Esophagus squamous epithelium (tissue), 5 donors: ENCODE results near the gene FAM120AOS. TPM values are rescaled to one million over a fixed set of nuclear protein-coding genes. Genes with fewer than 3 reads are reported as not detected.

Experiments
- DNase-seq: peaks from one replicate; lab custom pipeline; 2025; lab: John Stamatoyannopoulos, UW
- H3K27ac ChIP-seq, 4 donors: fragments of 200-600 bp; sonication (generic); one replicate each; pipeline ENCODE4 v1.5.1; 2016 to 2019; ENCODE audit warnings: mild to moderate bottlenecking in 1 of 4
- H3K27me3 ChIP-seq, 4 donors: fragments of 200-600 bp; sonication (generic); 1 replicate in 3 of 4; 2 replicates in 1 of 4; pipeline versions ENCODE4 v1.5.1 to v1.6.0; 2017 to 2021; ENCODE audit warnings: antibody characterized with exemption in 1 of 4
- H3K36me3 ChIP-seq, 3 donors: fragments of 200-600 bp; sonication (generic); one replicate each; pipeline ENCODE4 v1.5.1; 2016 to 2019
- H3K4me1 ChIP-seq, 3 donors: fragments of 200-600 bp; sonication (generic); one replicate each; pipeline ENCODE4 v1.5.1; 2017 to 2019
- H3K4me3 ChIP-seq, 4 donors: fragments of 200-600 bp; sonication (generic); 1 replicate in 3 of 4; 2 replicates in 1 of 4; pipeline ENCODE4 v1.5.1; 2016 to 2019; ENCODE audit warnings: mild to moderate bottlenecking in 2 of 4, moderate library complexity in 1 of 4
- H3K9me3 ChIP-seq, 3 donors: fragments of 200-600 bp; sonication (generic); one replicate each; pipeline ENCODE4 v1.5.1; 2016 to 2019
- POLR2A ChIP-seq, 4 donors: fragments of 450-650 bp; IDR thresholded peaks; one replicate each; pipeline ENCODE4 v1.6.1; 2017; ENCODE audit warnings: antibody characterized with exemption in 4 of 4, mild to moderate bottlenecking in 4 of 4, moderate library complexity in 3 of 4
- WGBS, 2 donors: methylation state at CpG; one replicate each; pipeline ENCODE4 v1.1.5; 2018; 5-methylcytosine and 5-hydroxymethylcytosine counted together
- intact Hi-C: fragments of 100-400 bp; cut with DNase I; formaldehyde crosslinking; loops from one replicate; pipeline ENCODE4 v1.15.0; 2022
- total RNA-seq, 4 donors: library from RNA; depleted of rRNA; stranded (reverse); fragments of >200 nt; gene quantifications; one replicate each; pipeline ENCODE4 v1.1.0, GENCODE V29; 2016
- TF ChIP-seq, protein P1 (sequence below), 6 experiments: fragments of 450-650 bp in 4 of 6; fragments of 200-600 bp in 2 of 6; sonication (generic) in 2 of 6; IDR thresholded peaks; one replicate each; pipeline ENCODE4 v1.5.1; 2016 to 2019; ENCODE audit warnings: antibody characterized with exemption in 6 of 6, mild to moderate bottlenecking in 4 of 6, moderate library complexity in 4 of 6
- donor health status: DM: yes; HTN: yes; CAD: no.

Gene FAM120AOS
- total RNA-seq, 4 donors from 2014 or later: 18.0 to 33.6 (median 24.4) TPM

DNA sequence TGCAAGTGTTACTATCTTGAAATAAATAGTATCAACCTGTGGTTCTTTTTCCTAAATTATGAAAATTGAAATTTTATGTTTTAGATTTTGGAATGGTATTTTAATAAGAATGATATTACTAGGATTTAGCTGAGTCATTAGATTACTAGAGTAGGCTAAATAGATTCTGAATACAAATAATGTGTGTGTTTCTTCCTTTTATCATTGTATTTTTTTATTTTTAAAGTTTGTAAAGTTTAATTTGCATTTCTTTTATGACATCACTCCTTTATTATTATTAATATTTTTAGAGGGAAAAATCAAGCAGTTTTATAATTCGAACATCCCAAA is 8.0 kb upstream of the FAM120AOS start:
- no peak overlapping the region for H3K27ac ChIP-seq
- intact Hi-C loops: no loop called here
- H3K4me1 ChIP-seq: peaks cover 4 to 91% (median 30%) of the 10 kb centered on the region in 3 donors
- H3K27me3 ChIP-seq: no peaks in the 10 kb centered on the region
- no peaks in the 10 kb centered on the region for H3K36me3 ChIP-seq
- DNase-seq: no peak
- 92 to 95% methylated on average over 1 of the region's 1 CpG for WGBS, 2 donors
- no peaks in the 10 kb centered on the region for H3K9me3 ChIP-seq
- no peak overlapping the region for H3K4me3 ChIP-seq
- no peak for TF ChIP-seq POLR2A (IDR thresholded peaks at IDR 0.05)
- TF ChIP-seq, protein P1, sequence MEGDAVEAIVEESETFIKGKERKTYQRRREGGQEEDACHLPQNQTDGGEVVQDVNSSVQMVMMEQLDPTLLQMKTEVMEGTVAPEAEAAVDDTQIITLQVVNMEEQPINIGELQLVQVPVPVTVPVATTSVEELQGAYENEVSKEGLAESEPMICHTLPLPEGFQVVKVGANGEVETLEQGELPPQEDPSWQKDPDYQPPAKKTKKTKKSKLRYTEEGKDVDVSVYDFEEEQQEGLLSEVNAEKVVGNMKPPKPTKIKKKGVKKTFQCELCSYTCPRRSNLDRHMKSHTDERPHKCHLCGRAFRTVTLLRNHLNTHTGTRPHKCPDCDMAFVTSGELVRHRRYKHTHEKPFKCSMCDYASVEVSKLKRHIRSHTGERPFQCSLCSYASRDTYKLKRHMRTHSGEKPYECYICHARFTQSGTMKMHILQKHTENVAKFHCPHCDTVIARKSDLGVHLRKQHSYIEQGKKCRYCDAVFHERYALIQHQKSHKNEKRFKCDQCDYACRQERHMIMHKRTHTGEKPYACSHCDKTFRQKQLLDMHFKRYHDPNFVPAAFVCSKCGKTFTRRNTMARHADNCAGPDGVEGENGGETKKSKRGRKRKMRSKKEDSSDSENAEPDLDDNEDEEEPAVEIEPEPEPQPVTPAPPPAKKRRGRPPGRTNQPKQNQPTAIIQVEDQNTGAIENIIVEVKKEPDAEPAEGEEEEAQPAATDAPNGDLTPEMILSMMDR (IDR thresholded peaks at IDR 0.05): no peak

DNA sequence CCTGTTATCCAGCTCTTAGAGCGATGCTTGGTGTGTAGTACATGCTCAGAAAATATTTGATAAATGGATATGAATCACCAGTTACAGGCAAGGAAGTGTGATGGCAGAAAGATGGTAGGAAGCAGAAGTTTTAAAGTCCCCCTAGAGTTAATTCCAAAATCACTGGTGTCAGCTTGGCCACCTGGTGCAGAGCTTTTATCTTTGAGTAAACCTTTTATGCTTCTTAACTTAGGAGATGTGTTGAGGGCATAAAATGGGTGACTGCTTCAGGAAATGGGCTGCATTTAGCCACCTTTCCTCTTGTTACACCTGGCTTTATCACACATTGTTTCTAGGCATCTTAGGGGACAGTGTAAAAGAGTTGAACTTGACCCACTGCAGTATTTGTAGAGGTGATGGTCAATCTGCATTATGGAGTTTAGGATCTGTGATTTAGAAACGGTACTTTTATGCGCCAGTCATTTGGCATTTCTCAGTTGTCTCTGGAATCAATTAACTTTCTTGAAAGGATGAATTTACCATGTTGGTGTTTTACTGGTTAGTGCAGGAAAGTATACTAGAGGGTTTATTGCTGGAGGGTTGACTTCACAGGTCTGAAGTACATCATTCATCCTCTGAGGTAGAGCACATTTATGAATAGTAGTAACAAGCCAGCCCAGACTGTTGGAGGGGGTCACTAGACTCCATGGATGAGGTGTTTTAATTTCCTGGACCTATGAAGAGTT is 7.5 kb upstream of the FAM120AOS start:
- Histone ChIP-seq H3K4me1 (peaks cover 4 to 91% (median 31%) of the 10 kb centered on the region in 3 donors), H3K27me3 (no peaks in the 10 kb centered on the region), H3K27ac (no peak overlapping the region), H3K9me3 (no peaks in the 10 kb centered on the region), H3K4me3 (no peak overlapping the region), H3K36me3 (no peaks in the 10 kb centered on the region)
- TF ChIP-seq POLR2A (IDR thresholded peaks at IDR 0.05): no peak
- TF ChIP-seq, protein P1 (IDR thresholded peaks at IDR 0.05): no peak
- DNase-seq: no peak
- WGBS, 2 donors: 91 to 93% methylated on average over 3 of the region's 3 CpGs
- intact Hi-C loops: no loop called here

DNA sequence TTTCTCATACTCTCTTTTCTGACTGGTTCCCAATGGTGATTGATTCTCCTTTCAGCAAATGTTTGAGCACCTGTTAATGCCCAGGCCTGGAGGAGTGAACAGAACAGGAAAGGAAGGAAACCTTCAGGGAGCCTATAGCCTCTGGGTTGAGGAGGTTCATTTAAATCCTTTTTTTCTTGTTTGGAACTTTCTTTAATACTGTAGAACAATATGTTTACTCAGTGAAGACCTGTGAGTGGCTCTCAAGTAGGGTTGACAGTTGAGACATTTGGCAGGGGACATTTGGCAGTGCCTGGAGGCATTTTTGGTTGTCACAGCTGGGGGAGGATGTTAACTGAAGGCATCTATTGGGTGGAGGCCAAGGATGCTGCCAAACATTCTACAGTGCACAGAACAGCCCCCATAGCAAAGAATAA is 6.1 kb upstream of the FAM120AOS start:
- intact Hi-C loops: no loop called here
- Histone ChIP-seq H3K27me3 (no peaks in the 10 kb centered on the region), H3K4me1 (peaks cover 10 to 91% (median 28%) of the 10 kb centered on the region in 3 donors), H3K9me3 (no peaks in the 10 kb centered on the region), H3K4me3 (no peak overlapping the region), H3K27ac (no peak overlapping the region), H3K36me3 (no peaks in the 10 kb centered on the region)
- no peak for TF ChIP-seq POLR2A (IDR thresholded peaks at IDR 0.05)
- TF ChIP-seq, protein P1 (IDR thresholded peaks at IDR 0.05): no peak
- DNase-seq: no peak

DNA sequence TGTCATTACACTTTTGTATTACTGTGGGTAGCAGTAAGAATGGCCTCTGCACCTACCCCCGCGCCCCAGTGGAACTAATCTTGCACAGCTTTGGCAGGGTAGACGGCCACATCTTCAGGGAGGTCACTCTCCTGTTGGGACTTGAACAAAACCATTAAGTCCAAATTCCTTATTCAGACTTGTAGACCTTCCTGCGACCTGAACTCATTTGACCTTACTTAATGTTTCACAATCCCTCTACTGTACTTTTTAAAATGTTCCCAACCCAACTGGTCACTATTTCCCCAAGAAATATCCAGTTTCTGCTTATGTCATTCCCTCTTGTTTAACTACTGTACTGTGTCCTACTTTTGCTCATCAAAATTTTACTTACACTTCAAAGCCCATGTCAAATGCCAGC is 5.3 kb upstream of the FAM120AOS start:
- TF ChIP-seq, protein P1 (IDR thresholded peaks at IDR 0.05): no peak
- TF ChIP-seq POLR2A (IDR thresholded peaks at IDR 0.05): no peak
- H3K9me3 ChIP-seq: no peaks in the 10 kb centered on the region
- H3K27ac ChIP-seq: no peak overlapping the region
- no peaks in the 10 kb centered on the region for H3K36me3 ChIP-seq
- intact Hi-C loops: no loop called here
- no peaks in the 10 kb centered on the region for H3K27me3 ChIP-seq
- DNase-seq: no peak
- no peak overlapping the region for H3K4me3 ChIP-seq
- 51 to 56% methylated on average over 4 of the region's 4 CpGs for whole genome bisulfite sequencing, 2 donors
- peaks cover 14 to 91% (median 34%) of the 10 kb centered on the region in 3 donors for H3K4me1 ChIP-seq

DNA sequence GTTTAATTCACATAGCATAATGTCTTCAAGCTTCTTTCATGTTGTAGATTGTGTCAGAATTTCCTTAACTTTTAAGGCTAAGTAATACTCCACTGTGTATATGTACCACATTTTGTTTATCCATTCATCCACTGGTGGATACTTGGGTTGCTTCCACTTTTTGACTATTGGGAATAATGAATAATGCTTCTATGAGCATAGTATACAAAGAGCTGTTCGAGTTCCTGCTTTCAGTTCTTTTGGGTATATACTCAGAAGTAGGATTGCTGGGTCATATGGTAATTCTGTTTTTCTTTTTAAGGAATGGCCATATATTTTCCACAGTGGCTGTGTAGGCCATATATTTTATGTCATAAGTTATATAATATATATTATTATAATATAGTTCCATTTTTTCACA is 3.6 kb upstream of the FAM120AOS start:
- H3K4me1 ChIP-seq: peaks cover 14 to 77% (median 34%) of the 10 kb centered on the region in 3 donors
- no peaks in the 10 kb centered on the region for H3K9me3 ChIP-seq
- intact Hi-C loops: no loop called here
- DNase-seq: no peak
- no peaks in the 10 kb centered on the region for H3K36me3 ChIP-seq
- peak overlapping the region in 1 of 4 donors; percentile 61 for H3K27ac ChIP-seq
- no peaks in the 10 kb centered on the region for H3K27me3 ChIP-seq
- WGBS, 2 donors: 56 to 61% methylated on average over 1 of the region's 1 CpG
- TF ChIP-seq POLR2A (IDR thresholded peaks at IDR 0.05): no peak
- TF ChIP-seq, protein P1 (IDR thresholded peaks at IDR 0.05): no peak
- H3K4me3 ChIP-seq: no peak overlapping the region
